HG02938 (cell line): ENCODE results near the gene SKAP1.
"Not testable (repeated sequence)": the region's sequence is repeated elsewhere in the genome, so short reads cannot be mapped to it uniquely, and the experiment has no call there.

Experiments used
- ATAC-seq: cut with Tn5 transposase; IDR thresholded peaks from one replicate; pipeline ENCODE4 v1.9.1; 2021; ENCODE audit warnings: mild to moderate bottlenecking, moderate library complexity; ENCODE audit not compliant: unreplicated experiment

SKAP1 gene

DNA sequence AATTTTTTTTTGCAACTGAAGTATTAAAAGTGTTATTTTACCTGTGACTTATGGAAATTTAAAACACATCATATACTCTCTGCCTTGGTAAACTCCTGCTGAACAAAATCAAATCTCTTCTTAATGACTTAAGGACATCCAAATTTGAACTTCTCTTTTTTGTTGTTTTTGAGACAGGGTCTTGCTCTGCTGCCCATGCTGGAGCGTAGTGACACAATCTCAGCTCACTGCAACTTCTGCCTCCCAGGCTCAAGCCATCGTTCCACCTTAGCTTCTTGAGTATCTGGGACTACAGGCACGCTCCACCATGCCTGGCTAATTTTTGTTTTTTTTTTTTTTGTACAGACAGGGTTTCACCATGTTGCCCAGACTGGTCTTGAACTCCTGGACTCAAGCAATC lies 56.1 kb downstream of the SKAP1 start:
- no peak for ATAC-seq

DNA sequence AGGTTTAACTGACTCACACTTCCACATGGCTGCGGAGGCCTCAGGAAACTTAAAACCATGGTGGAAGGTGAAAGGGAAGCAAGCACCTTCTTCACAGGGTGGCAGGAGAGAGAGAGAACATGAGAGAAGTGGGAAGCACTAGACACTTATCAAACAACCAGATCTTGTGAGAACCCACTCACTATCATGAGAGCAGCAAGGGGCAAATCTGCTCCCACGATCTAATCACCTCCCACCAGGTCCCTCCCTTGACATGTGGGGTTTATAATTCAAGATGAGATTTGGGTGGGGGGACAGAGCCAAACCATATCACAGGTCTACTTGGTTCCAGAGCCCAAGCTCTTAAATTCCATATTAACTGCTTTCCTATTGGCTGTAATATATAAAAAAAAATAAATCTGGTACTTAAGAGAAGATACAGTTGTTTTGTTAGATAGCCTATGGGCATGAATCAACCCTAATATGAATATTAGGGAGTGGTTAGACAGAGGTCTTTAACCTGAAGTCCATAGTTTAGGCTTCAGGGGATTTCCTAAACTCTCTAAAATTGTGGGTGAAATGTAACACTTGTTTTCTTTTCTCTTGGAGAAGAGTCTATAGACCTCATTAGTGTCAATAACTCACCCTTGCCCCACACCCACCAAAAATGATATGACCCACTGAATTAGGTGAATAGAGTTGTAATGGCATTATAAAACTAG lies 56.7 kb downstream of the SKAP1 start:
- no peak for ATAC-seq

- ATAC-seq, result not testable (repeated sequence)
Observed at GRCh38 chr17:48368967-48369366, 61.0 kb downstream of the SKAP1 start.

- no peak for ATAC-seq
Observed at GRCh38 chr17:48368352-48368908, 61.6 kb downstream of the SKAP1 start.

- no peak for ATAC-seq
Observed at GRCh38 chr17:48363161-48363560, 66.9 kb downstream of the SKAP1 start.

DNA sequence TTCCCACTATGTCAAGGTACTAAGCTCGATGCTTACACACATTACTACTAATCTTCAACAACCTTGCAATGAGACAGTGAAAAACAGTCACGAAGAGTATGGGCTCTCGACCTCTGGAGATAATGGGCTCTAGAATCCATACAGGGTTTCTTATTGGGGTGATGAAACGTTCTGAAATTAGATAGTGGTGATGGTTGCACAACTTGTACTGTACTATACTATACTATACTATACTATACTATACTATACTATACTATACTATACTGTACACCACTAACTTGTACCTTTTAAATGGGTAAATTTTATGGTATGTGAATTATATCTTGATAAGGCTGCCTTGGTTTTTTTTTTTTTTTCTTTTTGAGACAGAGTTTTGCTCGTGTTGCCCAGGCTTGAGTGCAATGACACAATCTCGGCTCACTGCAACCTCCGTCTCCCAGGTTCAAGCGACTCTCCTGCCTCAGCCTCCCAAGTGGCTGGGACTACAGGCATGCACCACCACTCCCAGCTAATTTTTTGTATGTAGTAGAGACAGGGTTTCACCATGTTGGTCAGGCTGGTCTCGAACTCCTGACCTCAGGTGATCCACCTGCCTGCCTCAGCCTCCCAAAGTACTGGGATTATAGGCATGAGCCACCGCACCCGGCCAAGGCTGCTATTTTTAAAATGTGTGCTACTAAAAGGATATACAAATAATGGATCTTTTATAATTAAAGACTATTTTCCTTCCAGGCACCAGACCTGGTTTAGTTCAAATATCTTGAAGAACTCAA lies 69.0 kb downstream of the SKAP1 start:
- ATAC-seq, result not testable (repeated sequence)

DNA sequence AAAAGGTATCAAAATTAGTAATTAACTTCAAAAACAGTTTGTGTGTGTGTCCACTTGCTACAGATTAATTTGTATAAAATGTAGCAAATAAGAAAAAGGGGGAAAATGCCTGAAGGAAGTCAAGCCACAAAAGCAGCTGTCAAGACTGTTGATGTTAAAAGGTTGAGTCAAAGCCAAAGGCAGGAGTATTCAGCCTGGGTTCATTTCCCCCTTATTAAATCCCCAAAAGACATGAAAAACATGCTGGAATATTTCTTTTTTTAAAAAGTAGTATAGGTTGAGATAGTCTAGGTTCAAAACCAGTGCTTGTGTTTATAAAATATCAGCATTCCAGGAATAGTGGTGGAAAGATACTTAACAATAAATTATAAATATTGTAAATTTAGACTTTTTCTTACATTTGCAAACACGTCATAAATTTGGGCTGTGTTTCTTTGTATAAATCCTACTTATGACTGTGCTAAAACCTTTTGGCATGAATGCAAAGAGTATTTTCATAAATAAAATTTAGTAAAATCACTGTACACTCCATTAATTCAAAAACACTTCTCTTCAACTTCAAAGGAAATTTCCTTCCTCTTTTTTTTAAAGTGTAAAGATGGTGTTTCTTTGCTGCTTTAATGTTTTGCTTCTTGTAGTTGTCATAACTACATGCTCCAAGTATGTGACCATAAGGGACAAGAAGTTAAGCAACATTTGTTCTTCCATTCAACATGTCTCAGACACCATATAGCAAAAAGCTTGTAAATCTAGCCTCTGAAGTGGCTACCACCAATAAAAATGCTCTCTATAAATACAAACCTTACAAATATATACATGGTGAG lies 72.0 kb downstream of the SKAP1 start:
- ATAC-seq, result no peak

DNA sequence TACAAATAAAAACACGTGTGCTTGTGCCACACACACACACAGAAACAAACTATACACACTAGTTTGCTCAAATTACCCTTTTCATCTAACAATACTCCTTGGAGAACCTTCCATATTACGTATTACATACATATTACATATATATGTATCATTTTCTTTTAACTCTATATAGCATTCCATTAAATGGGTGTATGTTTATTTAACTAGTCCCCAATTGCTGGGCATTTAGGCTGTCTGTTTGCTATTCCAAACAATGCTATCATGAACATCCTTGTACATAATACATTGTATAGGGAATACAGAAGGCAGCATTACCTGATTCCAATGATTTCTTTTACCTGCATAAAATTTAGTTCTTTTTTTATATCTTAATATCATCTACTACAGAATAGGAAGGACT lies 73.1 kb downstream of the SKAP1 start:
- ATAC-seq, result no peak

DNA sequence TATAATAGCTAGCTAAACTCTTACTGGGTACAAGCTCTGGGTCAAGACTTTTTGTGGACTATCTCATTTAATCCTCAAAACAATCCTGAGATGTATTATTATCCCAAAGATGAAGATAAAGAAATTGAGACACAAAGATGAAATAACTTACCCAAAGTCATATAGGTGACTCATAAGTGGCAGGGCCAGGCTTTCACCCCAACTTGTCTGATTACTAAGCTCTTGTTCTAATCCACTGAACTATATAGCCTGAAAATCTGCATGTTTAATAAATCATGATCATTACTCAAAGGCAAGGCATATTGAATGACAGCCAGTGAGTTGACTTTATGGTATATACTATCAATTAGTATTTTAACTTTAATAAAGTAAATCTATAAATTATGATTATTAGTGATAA lies 77.4 kb downstream of the SKAP1 start:
- ATAC-seq, result no peak

DNA sequence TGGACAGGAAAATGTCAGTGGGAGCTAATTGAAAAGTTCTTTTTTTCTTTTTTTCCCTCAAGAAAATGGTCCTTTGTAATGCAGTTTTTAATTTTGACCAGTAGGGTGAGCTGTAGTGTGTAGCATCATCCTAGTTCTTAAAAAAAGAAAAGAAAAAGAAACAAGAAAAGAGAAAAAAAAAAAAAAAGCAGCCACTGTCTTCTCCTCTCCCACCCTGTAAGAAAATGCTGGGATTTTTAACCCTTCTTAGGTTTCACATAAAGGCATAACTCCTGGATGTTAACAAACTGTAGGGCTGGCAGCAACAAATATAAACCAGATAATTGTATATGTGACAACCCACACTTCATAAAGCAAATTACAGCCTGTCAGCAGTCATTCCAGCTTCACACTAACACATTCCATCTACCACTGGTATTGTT lies 78.1 kb downstream of the SKAP1 start:
- no peak for ATAC-seq

GRCh38 chr17:48348352-48348751 lies 81.7 kb downstream of the SKAP1 start:
- ATAC-seq, result no peak

DNA sequence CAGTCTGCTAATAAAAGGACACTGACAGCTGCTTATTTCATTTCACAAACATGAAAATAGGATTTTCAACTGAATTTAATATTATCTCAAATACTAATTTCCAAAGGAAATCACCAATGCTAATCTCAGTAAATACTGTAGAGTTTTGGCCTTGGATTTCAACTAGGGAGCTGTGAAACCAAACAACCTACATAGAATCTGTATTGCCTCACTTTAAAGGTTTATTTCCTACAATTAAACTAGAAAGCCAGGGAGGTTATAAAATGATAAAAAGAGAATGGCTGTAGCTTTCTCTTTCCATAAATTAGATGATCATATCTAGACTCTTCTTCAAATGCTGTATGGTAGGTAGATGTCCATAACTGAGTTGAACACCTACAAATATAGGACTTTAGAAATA lies 82.8 kb downstream of the SKAP1 start:
- ATAC-seq, result no peak

- ATAC-seq, result no peak
Observed at GRCh38 chr17:48344251-48344650, 85.8 kb downstream of the SKAP1 start.

GRCh38 chr17:48340916-48341315 lies 89.1 kb downstream of the SKAP1 start:
- ATAC-seq, result no peak

- no peak for ATAC-seq
Observed at GRCh38 chr17:48338720-48339119, 91.3 kb downstream of the SKAP1 start.

- not testable (repeated sequence) for ATAC-seq
Observed at GRCh38 chr17:48337903-48338302, 92.1 kb downstream of the SKAP1 start.

DNA sequence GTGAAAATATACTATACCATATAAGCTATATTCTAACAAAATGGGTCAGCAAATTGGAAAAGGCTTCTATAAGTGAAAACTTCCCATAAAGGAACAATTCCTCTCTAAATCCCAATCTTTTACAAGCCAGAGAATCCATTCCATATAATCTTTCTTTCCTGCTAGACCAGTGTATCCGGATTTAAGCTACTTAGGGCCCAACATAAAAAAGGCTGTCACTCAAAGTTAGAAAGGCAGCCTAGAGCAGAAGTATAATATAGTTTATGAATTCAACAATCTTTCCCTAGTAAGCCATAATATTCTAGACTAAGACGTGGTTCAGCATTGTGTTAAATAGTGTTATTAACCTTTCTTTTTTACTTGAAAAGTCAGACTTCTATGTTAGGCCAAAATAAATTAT lies 93.0 kb downstream of the SKAP1 start:
- no peak for ATAC-seq

GRCh38 chr17:48335858-48336500 lies 94.0 kb downstream of the SKAP1 start:
- no peak for ATAC-seq

- no peak for ATAC-seq
Observed at GRCh38 chr17:48335146-48335784, 94.7 kb downstream of the SKAP1 start.

DNA sequence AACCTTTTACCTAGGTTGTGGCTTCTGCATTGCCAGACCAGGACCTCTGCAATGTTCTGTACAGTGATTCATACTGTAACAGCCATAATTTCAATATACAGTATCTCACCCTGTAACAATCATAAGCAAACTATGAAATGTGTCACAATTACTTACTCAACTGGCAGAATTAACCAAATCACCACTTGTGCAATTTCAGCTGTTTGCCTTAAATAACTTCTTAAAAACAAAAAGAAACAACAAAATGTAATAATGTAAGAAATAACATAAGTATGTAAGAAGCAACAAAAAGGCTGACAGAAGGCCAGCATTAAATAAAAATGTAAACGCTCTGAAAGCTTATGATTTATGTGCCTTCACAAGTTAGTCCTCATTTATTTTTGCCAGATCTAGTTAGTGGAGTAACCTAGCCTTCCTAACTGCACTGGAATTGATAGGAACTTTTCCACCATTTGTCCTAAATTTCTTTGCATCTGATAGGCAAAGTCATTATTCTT lies 96.9 kb downstream of the SKAP1 start:
- ATAC-seq, result no peak
